Keratinocyte (primary cell): ENCODE measurements around the gene ZCCHC24. TPM values are rescaled to one million over a fixed set of nuclear protein-coding genes. Genes with fewer than 3 reads are reported as not detected.

Experiments used
- DNase-seq: peaks from one replicate; pipeline ENCODE4 v3.0.0-alpha.2; 2011; ENCODE audit warnings: low read depth, missing footprints, low spot score
- FAIRE-seq: peaks from 2 replicates; lab custom pipeline; 2011; peaks lifted over from hg19 to GRCh38; lab: Jason Lieb, UNC
- H2AFZ ChIP-seq: 2 replicates; pipeline ENCODE4 v1.6.0; 2012; ENCODE audit warnings: low read length, control low read depth, inconsistent platforms; ENCODE audit not compliant: control insufficient read depth
- H3K27ac ChIP-seq: 2 replicates; pipeline ENCODE4 v1.5.1; 2011; ENCODE audit warnings: low read length; ENCODE audit not compliant: control insufficient read depth, insufficient read depth
- H3K27me3 ChIP-seq: 3 replicates; pipeline ENCODE4 v1.6.0; 2011; ENCODE audit warnings: low read length; ENCODE audit not compliant: control insufficient read depth, insufficient read depth; ENCODE audit errors: extremely low read depth
- H3K36me3 ChIP-seq, 2 experiments: 2 replicates in 1 of 2; 3 replicates in 1 of 2; pipeline ENCODE4 v1.5.1; 2011; ENCODE audit warnings: low read length in 2 of 2, mild to moderate bottlenecking in 1 of 2; ENCODE audit not compliant: control insufficient read depth in 2 of 2, insufficient read depth in 2 of 2; ENCODE audit errors: extremely low read depth in 1 of 2
- H3K4me1 ChIP-seq: 3 replicates; pipeline ENCODE4 v1.5.1; 2011; ENCODE audit warnings: low read length; ENCODE audit not compliant: control insufficient read depth, insufficient read depth; ENCODE audit errors: extremely low read depth
- H3K4me2 ChIP-seq: 3 replicates; pipeline ENCODE4 v1.6.0; 2011; ENCODE audit warnings: low read depth, low read length; ENCODE audit not compliant: control insufficient read depth, insufficient read depth; ENCODE audit errors: extremely low read depth
- H3K4me3 ChIP-seq, 3 experiments: fragments of 200-600 bp in 1 of 3; sonication (generic) in 1 of 3; 2 replicates in 2 of 3; 3 replicates in 1 of 3; pipeline ENCODE4 v1.5.1; 2011 to 2016; ENCODE audit warnings: low read length in 3 of 3, mild to moderate bottlenecking in 3 of 3, control low read depth in 2 of 3, inconsistent platforms in 1 of 3, low read depth in 1 of 3, mixed read lengths in 1 of 3, mixed run types in 1 of 3, moderate library complexity in 1 of 3; ENCODE audit not compliant: control insufficient read depth in 2 of 3, insufficient read depth in 2 of 3; ENCODE audit errors: extremely low read depth in 1 of 3
- H3K79me2 ChIP-seq: 2 replicates; pipeline ENCODE4 v1.6.0; 2012; ENCODE audit warnings: low read length; ENCODE audit not compliant: control insufficient read depth, insufficient read depth
- H3K9ac ChIP-seq: 3 replicates; pipeline ENCODE4 v1.6.0; 2011; ENCODE audit warnings: low read length; ENCODE audit not compliant: control insufficient read depth, insufficient read depth; ENCODE audit errors: extremely low read depth
- H3K9me1 ChIP-seq: 3 replicates; pipeline ENCODE4 v1.6.0; 2011; ENCODE audit warnings: low read length; ENCODE audit not compliant: control insufficient read depth, insufficient read depth; ENCODE audit errors: extremely low read depth
- H3K9me3 ChIP-seq: 2 replicates; pipeline ENCODE4 v1.5.1; 2012; ENCODE audit warnings: low read depth, low read length; ENCODE audit not compliant: control insufficient read depth
- H4K20me1 ChIP-seq: 3 replicates; pipeline ENCODE4 v1.6.0; 2011; ENCODE audit warnings: low read length; ENCODE audit not compliant: control insufficient read depth, insufficient read depth; ENCODE audit errors: extremely low read depth
- CTCF ChIP-seq, 3 experiments: IDR thresholded peaks in 1 of 3; conservative IDR thresholded peaks in 1 of 3; optimal IDR thresholded peaks in 1 of 3; 2 replicates in 2 of 3; 3 replicates in 1 of 3; pipeline versions ENCODE3 to v1.5.1; 2011; ENCODE audit warnings: low read length in 3 of 3, mild to moderate bottlenecking in 3 of 3, moderate library complexity in 2 of 3, control low read depth in 1 of 3, inconsistent platforms in 1 of 3; ENCODE audit not compliant: insufficient read depth in 2 of 3; ENCODE audit errors: extremely low read depth in 1 of 3
- EZH2 ChIP-seq: IDR thresholded peaks from one replicate; pipeline ENCODE4 v1.6.1; 2012; ENCODE audit warnings: inconsistent platforms, mild to moderate bottlenecking, low read length, moderate library complexity
- dilution Hi-C: fragments of 300-500 bp; cut with MboI; formaldehyde crosslinking; loops from one replicate; pipeline ENCODE4 v1.7.0; 2020; ENCODE audit warnings: low sequenced_read_pairs; ENCODE audit not compliant: extremely low pct_ligation_motif_present
- polyA plus RNA-seq, 5 experiments: library from polyadenylated mRNA; depleted of rRNA in 3 of 5; stranded (reverse) in 3 of 5; stranded (forward) in 1 of 5; unstranded in 1 of 5; fragments of >200 nt; gene quantifications; 1 replicate in 1 of 5; 2 replicates in 3 of 5; 3 replicates in 1 of 5; pipeline versions ENCODE4 v1.2.1 to v1.2.3, GENCODE V29; 2011 to 2012; ENCODE audit warnings: missing spikeins in 2 of 5, low read depth in 1 of 5, low replicate concordance in 1 of 5

Gene ZCCHC24
- polyA plus RNA-seq, 1 donor (not counting 4 experiments of a cell fraction or from before 2014, with no cell fraction given): 0.96 TPM

GRCh38 chr10:79483948-79484347 lies 38.5 kb upstream of the ZCCHC24 start:
- no peaks in the 10 kb centered on the region for H3K27me3 ChIP-seq
- no peak for DNase-seq
- no peaks in the 10 kb centered on the region for H3K36me3 ChIP-seq
- no peak overlapping the region for H3K4me3 ChIP-seq
- no peaks in the 10 kb centered on the region for H3K79me2 ChIP-seq
- peaks cover 15% of the 10 kb centered on the region for H3K4me1 ChIP-seq
- FAIRE-seq: no peak
- H3K9ac ChIP-seq: no peak overlapping the region
- TF ChIP-seq CTCF (optimal IDR thresholded peaks at IDR 0.05 in 1 of 3, IDR thresholded peaks at IDR 0.05 in 1 of 3, conservative IDR thresholded peaks at IDR 0.05 in 1 of 3; ENCODE audit: extremely low read depth in 1 of 3, insufficient read depth in 2 of 3, low read length in 3 of 3) (no peak), EZH2 (no peak)
- H2AFZ ChIP-seq: peak overlapping the region; percentile 62
- no peaks in the 10 kb centered on the region for H3K9me1 ChIP-seq
- H3K27ac ChIP-seq: no peak overlapping the region
- H3K9me3 ChIP-seq: no peaks in the 10 kb centered on the region
- dilution Hi-C loops: no loop called here
- H4K20me1 ChIP-seq: no peaks in the 10 kb centered on the region
- H3K4me2 ChIP-seq: no peak overlapping the region

DNA sequence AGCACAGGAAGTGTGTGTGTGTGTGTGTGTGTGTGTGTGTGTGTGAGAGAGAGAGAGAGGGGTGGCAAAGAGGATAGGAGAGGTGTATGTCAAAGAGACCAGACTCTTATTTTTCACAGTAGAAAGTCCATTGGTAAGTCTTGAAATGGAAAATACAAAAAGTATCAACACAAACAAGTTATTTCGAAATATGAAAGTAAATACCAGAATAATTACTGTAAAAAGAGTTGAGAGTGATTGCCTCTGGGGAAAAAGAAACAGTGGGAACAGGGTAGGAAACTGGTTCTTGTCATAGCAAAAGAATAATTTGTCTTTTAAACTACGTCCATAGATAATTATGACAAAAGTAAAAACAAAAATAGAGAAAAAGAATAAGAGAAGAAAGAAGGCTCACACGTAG lies 37.9 kb upstream of the ZCCHC24 start:
- Histone ChIP-seq H3K4me2 (no peak overlapping the region), H3K9me1 (no peaks in the 10 kb centered on the region), H3K9ac (no peak overlapping the region), H3K4me1 (peaks cover 9% of the 10 kb centered on the region), H4K20me1 (no peaks in the 10 kb centered on the region), H2AFZ (peak overlapping the region; percentile 62), H3K27me3 (no peaks in the 10 kb centered on the region), H3K4me3 (no peak overlapping the region), H3K9me3 (no peaks in the 10 kb centered on the region), H3K79me2 (no peaks in the 10 kb centered on the region), H3K36me3 (no peaks in the 10 kb centered on the region), H3K27ac (no peak overlapping the region)
- dilution Hi-C loops: no loop called here
- TF ChIP-seq EZH2: no peak
- TF ChIP-seq CTCF (optimal IDR thresholded peaks at IDR 0.05 in 1 of 3, IDR thresholded peaks at IDR 0.05 in 1 of 3, conservative IDR thresholded peaks at IDR 0.05 in 1 of 3; ENCODE audit: extremely low read depth in 1 of 3, insufficient read depth in 2 of 3, low read length in 3 of 3): no peak
- no peak for DNase-seq
- FAIRE-seq: no peak
